Thyroid gland (tissue), 4 donors: ENCODE results near the gene FAM180B.

Experiments used
- POLR2A ChIP-seq, 2 donors: fragments of 450-650 bp; IDR thresholded peaks; one replicate each; pipeline ENCODE4 v1.6.1; 2017; ENCODE audit warnings: antibody characterized with exemption in 2 of 2, mild to moderate bottlenecking in 2 of 2, moderate library complexity in 1 of 2
- TF ChIP-seq, protein P1 (sequence below), 6 experiments: fragments of 200-600 bp in 3 of 6; fragments of 450-650 bp in 3 of 6; sonication (generic) in 3 of 6; IDR thresholded peaks; one replicate each; pipeline ENCODE4 v1.5.1; 2016 to 2019; ENCODE audit warnings: antibody characterized with exemption in 6 of 6, mild to moderate bottlenecking in 2 of 6, inconsistent platforms in 1 of 6, moderate library complexity in 1 of 6

DNA sequence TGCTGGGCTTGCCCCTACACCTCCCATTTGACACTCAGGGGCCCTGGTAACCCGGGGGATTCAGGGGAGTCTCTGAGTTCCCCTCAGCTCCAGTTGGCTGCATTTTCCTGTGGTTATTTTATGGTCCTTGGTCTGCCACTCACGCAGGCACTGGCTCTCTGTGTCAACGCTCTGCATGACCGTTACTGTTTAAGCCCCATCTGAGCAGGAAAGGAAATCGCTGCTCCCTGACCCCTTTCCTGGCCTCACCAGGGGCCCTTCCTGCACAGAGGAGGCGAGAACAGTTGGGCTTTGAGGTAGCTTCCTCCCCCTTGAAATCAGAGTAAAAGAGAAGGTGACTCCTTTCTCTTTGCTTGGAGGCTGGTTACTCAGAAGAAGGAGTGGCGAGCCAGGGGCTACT lies 5.3 kb downstream of the FAM180B start:
- TF ChIP-seq, protein P1, sequence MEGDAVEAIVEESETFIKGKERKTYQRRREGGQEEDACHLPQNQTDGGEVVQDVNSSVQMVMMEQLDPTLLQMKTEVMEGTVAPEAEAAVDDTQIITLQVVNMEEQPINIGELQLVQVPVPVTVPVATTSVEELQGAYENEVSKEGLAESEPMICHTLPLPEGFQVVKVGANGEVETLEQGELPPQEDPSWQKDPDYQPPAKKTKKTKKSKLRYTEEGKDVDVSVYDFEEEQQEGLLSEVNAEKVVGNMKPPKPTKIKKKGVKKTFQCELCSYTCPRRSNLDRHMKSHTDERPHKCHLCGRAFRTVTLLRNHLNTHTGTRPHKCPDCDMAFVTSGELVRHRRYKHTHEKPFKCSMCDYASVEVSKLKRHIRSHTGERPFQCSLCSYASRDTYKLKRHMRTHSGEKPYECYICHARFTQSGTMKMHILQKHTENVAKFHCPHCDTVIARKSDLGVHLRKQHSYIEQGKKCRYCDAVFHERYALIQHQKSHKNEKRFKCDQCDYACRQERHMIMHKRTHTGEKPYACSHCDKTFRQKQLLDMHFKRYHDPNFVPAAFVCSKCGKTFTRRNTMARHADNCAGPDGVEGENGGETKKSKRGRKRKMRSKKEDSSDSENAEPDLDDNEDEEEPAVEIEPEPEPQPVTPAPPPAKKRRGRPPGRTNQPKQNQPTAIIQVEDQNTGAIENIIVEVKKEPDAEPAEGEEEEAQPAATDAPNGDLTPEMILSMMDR (IDR thresholded peaks at IDR 0.05) = no peak
- peak in 1 of 2 donors; percentile 8 for TF ChIP-seq POLR2A (IDR thresholded peaks at IDR 0.05)
